HG03558 (cell line): Measurements from ENCODE around the gene VWA3B.
"Not testable (repeated sequence)": the region's sequence is repeated elsewhere in the genome, so short reads cannot be mapped to it uniquely, and the experiment has no call there.

ENCODE experiments used
- ATAC-seq: cut with Tn5 transposase; IDR thresholded peaks from one replicate; pipeline ENCODE4 v1.9.1; 2021; ENCODE audit warnings: moderate number of reproducible peaks; ENCODE audit not compliant: unreplicated experiment; ENCODE audit errors: extremely low read depth

Gene VWA3B

DNA sequence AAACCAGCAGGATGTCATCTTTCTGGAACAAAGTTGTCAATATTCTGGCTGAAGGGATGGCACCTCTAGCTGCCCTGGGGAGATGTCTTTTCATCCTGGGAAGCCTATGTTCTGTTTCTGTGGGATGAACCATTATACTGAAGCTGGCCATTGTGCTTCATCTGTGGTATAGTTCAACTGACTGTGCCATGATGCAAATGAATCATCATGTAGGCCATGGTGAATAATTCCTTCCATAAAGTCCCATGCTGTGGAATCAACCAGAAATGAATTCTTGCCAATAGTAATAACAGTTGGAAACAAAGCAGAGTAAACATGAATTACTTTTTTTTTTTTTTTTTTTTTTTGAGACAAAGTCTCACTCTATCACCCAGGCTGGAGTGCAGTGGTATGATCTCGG, 195.1 kb downstream of the VWA3B start:
- ATAC-seq, result no peak

- ATAC-seq, result no peak
These were observed 206.1 kb downstream of the VWA3B start for GRCh38 chr2:98293030-98293429.

GRCh38 chr2:98293931-98294687, 207.1 kb downstream of the VWA3B start:
- no peak for ATAC-seq

DNA sequence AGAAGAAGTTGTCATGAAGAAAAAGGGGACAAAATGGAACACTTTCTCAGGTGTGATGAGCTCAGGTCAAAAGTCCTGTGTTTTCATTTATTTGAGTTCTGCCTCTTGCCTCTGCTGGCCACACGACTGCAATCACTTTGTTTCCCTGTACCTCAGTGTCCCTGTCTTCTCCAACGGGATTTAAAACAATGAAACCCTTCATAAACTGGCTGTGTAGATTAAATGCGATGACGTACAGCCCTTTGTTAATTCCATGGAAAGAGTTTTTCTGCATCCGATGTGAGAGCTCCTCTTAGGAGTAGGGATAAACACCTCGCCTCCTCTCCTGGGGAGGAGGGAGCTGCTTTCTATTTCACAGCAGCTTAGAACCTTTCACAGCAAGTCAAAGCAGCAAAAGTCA, 207.7 kb downstream of the VWA3B start:
- no peak for ATAC-seq

DNA sequence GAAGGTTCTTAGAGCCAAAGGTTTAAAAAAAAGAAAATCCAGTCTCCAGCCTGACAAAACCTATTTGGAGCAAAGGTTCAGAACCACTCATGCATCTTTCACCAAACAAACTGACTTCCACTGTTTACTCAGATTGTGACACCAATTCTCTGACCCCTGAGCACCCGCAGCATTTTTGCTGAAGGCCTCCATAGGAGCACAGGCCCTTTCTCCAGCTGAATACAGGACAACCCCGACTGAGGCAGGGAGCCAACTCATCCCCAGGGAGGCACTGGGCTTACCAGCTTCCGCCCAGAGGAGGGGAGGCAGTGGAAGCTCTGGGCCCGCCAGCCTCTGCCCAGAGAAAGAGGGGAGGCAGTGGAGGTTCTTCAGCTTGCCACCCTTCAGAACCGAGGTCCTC, 208.3 kb downstream of the VWA3B start:
- no peak for ATAC-seq

- ATAC-seq, result no peak
These were observed 208.9 kb downstream of the VWA3B start for GRCh38 chr2:98295721-98296414.

DNA sequence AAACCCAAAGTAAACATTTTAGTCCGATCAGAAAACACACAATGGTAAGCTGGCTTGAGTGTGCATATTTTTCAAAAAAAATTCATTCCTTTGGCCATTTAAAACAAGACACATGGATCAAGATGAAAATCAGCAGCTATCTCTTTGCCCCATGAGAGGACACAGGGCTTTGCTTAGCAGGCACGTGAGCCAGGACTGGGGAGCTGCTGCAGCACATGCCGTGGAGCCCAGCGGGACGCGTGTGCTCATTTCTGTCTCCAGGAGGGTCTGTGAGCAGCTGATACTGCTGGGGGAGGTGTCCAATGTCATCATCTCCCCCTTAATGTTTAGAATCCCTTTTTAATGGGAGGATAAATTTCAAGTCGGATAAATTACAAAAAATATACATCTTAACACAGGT, 209.5 kb downstream of the VWA3B start:
- ATAC-seq, result no peak

- ATAC-seq, result no peak
These were observed 211.1 kb downstream of the VWA3B start for GRCh38 chr2:98297817-98298682.

DNA sequence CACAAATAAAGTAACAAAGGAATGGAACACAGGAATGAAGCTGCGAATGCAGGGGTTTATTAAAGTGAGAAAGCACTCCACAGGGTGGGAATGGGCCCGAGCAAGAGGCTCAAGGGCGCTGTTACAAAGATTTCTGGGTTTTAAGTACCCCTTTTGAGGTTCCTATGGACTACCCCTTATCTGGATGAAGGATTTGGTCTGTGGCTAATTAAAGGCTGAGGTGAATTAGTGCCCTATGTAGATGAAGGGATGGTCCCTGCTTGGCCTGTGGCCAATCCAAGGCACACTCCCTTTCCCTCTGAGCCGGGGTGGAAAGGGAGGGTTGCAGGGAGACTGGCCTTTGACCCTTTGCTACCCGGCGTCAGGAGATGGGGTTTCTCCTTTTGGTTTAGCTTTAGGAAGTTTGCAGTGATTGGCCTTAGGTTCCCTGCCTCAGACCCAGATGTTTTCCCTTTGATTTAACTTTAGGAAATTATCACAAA, 211.8 kb downstream of the VWA3B start:
- ATAC-seq, result no peak

DNA sequence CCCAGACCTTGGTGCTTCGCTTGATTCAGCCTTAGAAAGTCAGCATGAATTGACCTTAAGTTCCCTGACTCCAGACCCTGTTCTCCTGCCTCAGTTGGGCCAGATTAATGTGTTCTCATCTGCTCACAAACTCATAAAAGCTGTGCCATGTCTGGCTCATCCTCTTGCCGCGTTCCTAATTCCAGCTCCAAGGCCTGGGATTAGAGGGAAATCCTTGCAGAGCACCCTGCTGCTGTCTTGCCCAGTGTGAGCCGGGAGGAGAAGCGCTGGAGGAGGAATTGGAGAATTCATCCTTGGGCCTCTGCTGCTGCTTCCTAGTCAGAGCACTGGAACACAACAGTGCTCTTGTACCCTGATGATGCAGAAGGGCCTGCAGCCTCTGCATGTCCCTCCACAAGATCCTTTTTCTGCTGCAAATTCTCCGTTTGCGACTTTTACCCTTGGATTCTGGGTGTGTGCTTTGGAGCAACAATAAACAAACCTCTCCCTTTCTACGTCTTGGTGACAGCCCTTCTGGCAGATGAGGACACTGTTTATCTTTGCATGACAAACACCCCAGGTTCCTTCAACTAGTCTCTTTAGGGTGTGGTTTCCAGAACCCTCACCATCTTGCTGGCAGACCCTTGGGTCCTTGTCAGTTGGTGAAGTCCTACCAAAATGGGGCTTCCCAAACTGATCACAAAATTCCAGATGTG, 212.4 kb downstream of the VWA3B start:
- ATAC-seq, result no peak

GRCh38 chr2:98300141-98300874, 213.3 kb downstream of the VWA3B start:
- ATAC-seq, result no peak

GRCh38 chr2:98301469-98301868, 214.5 kb downstream of the VWA3B start:
- ATAC-seq, result no peak

DNA sequence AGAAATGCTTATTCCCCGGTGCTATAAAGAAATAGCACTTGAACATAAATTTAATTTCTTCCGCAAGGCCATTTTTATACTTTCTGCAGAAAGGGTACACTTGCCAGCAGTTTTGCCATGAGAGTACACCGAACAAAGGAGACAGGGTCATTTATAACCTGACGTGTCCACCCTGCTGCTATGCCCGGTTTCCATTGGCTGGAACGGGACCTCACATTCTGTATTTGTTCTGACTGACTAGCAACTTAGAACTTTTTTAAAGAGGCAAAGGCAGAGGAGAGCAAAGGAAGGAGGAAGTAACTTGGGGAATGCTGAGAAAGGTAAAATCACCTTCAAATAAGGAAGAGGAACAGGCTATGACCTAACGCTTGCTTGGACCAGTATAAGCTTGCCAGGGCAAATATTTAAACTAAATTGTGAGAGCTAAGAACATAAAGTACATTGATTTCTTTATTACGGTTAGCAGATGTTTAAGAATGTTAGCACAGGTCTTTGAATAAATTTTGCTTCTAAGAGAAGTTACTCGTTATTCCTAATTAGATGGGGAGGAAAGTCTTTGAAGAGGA, 220.2 kb downstream of the VWA3B start:
- not testable (repeated sequence) for ATAC-seq

DNA sequence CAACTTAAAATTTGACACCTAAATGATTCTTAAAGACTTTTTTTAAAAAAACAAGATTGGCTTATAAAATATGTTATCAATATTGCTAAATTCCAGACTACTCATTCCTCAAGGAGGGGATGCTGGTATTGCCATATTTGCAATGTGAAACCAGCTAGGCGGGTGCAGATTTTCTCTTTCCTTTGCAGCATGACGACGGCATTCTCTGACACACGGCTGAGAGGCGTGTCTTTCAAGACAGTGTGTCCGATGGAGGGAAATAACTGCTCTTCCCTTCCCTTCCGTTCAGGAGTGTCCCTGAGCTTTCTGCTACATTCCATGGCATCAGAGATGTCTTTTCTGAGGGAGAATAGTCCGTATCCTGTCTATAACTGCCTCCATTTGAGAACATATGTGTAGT, 221.1 kb downstream of the VWA3B start:
- no peak for ATAC-seq

DNA sequence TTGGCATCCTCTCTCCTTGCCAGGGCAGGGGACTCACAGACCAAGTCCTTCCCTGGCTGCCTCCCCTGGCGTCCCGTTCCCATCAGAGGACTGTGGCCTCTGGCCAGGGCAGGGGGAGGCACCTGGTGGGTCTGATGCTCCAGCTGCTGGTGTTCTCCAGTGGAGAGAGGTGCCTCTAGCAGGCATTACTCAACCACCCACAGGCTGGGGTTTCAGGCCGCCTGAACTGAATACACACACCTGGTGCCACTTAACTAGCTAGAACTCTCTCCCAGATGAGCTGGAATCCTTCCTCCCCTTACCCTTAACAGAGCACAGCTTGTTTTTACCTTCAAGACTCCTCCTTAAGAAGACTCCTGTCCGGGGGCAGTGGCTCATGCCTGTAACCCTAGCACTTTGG, 221.6 kb downstream of the VWA3B start:
- ATAC-seq, result no peak

DNA sequence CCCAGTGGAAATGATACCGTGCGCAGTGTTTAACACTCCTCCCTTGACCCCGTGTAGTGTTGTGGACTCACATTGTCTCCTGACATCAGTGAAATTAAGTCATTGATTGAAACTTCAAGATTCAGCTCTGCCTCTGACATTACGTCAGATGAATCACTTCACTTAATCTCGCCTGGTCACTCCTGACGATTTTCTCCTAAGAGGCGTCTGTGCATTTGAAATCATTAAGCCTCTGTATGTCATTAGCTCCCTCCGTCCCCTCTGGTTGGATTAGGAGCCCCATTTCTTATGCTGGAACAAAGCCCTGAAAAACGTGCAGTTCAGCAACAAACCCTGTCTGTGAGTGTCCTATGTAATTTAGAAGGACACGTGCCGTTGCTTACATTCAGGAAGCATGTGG, 222.6 kb downstream of the VWA3B start:
- no peak for ATAC-seq

DNA sequence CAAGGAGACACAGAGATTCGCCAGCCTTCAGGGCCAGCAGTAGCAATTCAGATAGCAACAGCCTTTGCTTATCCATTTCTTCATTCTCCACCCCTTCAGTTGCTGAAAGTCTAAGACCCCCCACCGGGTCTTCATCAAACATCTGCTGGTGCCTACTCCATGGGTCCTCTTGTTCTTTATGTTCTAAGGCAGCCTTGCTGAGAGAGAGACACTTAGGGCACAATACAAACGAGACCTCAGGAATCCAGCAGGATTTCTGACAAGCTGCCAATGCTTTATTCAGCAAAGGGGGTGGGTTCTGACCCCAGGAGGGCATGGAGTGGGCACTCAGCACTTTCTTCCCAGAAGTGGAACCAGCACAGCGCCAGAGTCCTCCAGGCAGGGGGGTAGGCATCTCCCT, 223.0 kb downstream of the VWA3B start:
- ATAC-seq, result no peak

- no peak for ATAC-seq
These were observed 224.1 kb downstream of the VWA3B start for GRCh38 chr2:98311090-98311489.

DNA sequence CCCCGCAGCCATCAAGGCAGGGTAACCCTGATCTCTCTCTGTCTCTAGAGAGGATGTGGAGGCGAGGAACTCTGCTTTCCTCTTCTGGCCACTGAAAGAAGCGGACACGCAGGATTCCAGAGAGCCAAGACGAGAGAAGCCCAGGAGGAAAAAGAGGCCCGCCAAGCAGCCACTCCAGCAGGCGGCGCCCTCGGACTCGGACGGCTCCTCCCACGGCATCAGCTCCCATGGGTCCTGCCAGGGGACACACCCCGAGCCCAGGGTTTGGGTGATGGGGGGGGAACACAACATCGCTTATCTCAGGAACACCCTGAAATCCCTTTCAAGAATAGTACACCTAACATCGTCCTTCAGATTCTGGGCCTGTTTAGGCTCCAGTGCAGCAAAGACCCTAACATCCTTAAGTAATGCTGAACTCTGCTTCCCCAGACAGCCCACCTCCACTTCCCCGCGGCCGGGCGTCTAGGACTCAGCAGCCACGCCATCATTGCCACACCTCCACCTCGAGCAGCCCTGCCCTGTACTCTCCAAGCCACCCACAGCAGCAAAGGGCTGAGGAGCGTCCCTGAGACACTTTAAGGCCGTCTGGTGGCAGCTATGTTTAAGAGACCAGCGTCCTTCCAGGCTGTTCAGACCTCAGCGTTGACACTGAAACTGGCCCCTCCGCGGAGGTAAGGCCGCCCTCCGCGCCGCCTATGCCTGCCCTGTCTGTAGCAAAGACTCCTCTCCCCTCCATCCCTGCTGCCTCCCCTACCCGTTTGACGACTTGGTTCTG, 225.0 kb downstream of the VWA3B start:
- no peak for ATAC-seq
